ENCODE results near the gene GSG1.

- TF ChIP-seq YY1 (IDR thresholded peaks at IDR 0.05; ENCODE audit: insufficient read depth, insufficient read length) (no peak), ZNF274 (IDR thresholded peaks at IDR 0.05; ENCODE audit: low read depth, low read length) (no peak), SUZ12 (IDR thresholded peaks at IDR 0.05; ENCODE audit: extremely low read depth, insufficient read depth, insufficient read length) (no peak)
Observed at GRCh38 chr12:13147688-13148484, 44.4 kb upstream of the GSG1 start.
